HL-60/S4 treated with phorbol 12-myristate 13-acetate at 8.2 ng/mL for 4 days and 3 days (cell line): ENCODE data around the gene AMD1.
"Not testable (repeated sequence)": the region's sequence is repeated elsewhere in the genome, so short reads cannot be mapped to it uniquely, and the experiment has no call there.

Experiments used
- in situ Hi-C: fragments of 300-500 bp; cut with MboI; formaldehyde crosslinking; loops from 2 replicates; pipeline ENCODE4 v1.15.0; 2022; ENCODE audit warnings: low sequenced_read_pairs

Gene AMD1

DNA sequence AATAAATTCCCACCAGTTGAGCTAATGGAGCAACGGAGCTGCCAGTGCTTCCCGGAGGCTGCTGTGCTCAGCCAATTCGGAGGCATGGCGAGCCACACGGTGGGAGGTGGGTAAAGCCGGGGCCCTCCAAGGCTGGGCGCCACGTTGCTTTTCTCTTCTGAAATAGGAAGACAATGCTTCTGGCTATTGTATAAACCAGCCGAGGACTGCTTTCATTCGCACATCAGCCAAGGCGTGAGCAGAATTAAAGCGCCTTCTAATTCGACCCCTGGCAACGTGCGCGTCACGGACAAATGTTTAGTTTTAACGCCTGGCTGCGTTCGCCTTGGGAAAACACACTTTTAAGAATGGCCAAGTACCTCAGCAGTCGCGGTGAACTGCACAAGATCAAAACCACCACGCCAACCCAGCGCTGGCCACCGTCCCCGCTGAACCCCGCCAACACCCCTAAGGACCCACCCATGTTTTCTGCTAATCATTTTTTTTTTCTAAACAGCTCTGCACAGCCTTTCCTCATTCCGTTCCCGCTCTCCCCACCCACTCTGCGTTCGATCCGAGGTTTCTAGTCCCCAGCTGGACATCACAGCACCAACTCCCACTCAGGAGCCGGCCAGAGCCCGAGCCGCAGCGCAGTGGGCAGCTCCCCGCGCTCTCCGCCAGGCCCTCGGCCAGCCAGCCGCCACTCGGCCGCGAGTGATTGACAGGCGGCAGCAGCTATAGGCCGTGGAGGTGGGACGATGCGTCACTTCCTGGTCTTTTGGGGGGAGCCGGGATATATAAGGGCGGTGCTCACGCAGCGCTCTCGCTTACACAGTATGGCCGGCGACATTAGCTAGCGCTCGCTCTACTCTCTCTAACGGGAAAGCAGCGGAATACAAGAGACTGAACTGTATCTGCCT is at the start of gene AMD1:
Gene AMD1 (plus strand): TSS at position 805 of the 899 bp plus-strand sequence. CDS start 321 bp downstream, outside the sequence.
- in situ Hi-C loops = no loop called here

DNA sequence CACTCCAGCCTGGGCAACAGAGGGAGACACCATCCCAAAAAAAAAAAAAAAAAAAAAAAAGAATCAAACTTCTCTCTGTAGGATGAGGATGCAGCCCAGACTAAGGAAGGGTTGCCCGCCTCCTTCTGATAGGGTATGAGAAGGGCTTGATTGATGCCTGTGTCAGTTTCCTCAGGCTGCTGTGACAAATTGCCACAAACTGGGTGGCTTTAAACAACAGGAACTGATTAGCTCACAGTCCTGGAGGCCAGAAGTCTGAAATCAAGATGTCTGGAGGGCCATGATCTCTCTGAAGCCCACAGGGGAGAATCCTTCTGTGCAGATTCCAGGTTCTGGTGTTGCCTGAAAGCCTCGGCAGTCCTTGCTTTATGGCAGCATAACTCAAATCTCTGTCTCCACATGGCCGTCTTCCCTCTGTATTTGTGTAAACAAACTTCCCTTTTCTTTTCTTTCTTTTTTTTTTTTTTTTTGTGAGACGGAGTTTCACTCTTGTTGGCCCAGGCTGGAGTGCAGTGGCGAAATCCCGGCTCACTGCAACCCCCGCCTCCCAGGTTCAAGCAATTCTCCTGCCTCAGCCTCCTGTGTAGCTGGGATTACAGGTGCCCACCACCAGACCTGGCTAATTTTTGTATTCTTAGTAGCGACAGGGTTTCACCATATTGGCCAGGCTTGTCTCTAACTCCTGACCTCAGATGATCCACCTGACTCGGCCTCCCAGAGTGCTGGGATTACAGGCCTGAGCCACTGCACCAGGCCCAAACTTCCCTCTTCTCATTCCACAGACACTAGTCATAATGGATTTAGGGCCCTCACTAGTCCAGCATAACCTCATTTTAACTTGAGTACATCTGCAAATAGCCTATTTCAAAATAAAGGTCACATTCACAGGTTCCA is 48.1 kb upstream of the AMD1 start:
- in situ Hi-C loops = no loop called here

GRCh38 chr6:110828396-110828795 is 46.2 kb upstream of the AMD1 start:
- in situ Hi-C loops = no loop called here

GRCh38 chr6:110831405-110831804 is 43.2 kb upstream of the AMD1 start:
- in situ Hi-C loops = no loop called here

DNA sequence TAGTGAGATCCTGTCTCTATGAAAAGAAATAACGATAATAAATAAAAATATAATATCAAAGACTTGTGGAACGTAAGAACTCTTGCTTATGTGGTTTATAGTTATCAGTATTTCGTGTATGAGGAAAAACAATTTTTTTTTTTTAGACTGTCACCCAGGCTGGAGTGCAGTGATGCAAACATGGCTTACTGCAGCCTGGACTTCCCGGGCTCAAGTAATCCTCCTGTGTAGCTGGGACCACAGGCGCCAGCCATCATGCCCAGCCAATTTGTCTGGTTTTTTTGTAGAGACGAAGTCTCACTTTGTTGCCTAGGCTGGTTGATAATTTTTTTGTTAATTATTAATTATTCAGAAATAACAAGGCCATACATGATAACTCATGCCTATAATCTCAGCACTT is 40.8 kb upstream of the AMD1 start:
- in situ Hi-C loops = no loop called here

DNA sequence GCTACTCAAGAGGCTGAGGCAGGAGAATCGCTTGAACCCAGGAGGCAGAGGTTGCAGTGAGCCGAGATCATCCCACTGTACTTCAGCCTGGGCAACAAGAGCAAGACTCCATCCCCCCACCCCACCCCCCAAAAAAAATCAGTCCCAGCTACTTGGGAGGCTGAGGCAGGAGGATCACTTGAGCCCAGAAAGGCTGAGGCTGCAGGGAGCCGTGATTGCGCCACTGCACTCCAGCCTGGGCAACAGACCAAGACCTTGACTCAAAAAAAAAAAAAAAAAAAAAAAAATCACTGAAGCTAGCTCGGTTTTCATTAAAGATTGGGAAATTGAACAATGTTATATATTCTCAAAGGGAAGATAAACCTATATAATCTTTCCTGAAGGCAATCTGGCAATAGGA is 38.8 kb upstream of the AMD1 start:
- in situ Hi-C loops = not testable (repeated sequence)

DNA sequence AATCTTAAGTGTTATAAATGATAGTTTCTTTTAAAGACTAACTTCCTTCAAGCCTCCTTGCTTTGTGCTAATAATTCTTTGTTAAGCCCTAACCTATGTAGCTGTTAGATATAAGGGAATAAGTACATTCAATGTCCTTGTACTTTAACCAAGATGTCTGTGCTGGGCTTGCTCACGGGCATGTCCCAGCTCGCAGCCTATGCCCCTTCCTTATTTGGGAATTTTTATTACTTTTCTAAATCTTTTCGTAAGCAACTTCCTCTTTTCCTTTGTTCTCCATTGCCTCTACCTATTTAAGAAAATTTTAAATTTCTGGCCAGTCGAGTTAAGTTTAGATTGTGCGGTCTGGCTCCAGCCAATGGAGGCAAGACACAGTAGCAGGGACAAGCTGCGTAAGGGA is 33.3 kb upstream of the AMD1 start:
- in situ Hi-C loops = no loop called here

DNA sequence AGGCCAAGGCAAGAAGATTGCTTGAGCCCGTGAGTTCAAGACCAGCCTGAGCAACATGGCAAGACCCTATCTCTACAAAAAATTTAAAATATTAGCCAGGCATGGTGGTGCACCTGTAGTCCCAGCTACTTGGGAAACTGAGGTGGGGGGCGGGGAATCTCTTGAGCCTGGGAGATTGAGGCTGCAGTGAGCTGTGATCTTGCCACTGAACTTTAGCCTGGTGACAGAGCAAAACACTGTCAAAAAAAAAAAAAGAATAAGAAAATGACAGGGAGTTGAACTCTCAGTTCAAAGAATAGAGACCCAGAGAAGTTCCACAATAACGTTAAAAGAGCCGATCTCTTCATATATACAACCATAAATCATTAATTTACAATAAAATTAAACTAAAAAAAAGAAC is 24.8 kb upstream of the AMD1 start:
- in situ Hi-C loops = no loop called here

DNA sequence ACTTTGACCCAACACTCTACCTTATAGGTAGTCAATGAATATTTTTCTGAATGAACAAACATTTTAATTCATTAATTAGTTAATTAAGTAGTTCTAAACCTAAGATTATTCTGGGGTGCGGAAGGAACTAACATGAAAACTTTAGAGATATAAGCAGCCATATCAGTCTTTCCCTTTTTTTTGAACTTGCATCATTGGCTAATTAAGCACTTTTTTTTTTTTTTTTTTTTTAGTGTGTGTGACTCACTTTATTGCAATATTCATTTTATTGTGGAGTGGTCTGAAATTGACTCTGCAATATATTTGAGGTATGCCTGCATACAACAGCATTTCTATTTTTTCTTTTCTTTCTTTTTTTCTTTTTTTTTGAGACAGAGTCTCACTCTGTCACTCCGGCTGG is 21.8 kb upstream of the AMD1 start:
- in situ Hi-C loops = no loop called here

DNA sequence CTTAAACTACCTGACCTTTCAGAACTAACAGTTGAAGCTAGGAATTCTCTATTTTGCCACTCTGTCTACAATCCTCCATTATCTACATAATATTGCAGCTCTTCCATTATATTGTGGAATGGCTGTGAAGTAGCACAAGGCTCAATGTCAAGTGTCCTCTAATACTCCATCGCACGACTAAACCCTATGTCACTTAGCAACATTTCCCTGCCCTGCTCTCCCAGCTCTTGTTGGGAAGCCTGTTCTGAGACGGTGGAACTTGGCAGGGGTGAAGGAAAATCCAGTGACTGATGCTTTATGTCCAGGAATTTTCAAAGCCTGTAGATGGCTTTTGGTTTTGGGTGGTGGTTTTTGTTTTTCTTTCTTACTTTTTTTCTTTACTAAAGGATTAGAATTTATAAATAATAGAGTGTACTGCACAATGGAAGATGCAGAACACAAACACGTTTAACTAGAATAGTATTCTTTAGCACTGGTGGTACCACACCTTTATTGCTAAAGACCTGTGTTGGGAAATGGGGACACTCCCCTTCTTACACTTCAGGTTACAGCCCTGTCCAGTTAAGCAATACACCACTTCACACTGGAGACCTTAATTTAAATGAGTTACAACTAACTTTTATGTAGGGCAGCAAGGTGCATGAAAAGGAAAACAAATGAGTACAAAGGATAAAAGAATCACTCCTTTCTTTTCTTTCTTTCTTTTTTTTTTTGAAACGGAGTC is 20.7 kb upstream of the AMD1 start:
- in situ Hi-C loops = no loop called here

GRCh38 chr6:110856296-110856695 is 18.3 kb upstream of the AMD1 start:
- in situ Hi-C loops = no loop called here

DNA sequence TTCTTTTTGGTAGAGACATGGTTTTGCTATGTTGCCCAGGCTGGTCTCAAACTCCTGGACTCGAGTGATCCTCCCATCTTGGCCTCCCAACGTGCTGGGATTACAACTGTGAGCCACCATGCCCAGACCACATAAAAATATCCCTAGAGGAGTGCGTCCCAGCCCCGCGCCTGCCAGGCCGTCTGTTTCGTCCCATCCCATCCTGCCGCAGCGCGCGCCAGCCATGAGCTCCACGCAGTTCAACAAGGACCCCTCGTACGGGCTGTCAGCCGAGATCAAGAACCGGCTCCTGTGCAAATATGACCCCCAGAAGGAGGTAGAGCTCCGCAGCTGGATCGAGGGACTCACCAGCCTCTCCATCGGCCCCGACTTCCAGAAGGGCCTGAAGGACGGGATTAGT is 16.6 kb upstream of the AMD1 start:
- in situ Hi-C loops = no loop called here

DNA sequence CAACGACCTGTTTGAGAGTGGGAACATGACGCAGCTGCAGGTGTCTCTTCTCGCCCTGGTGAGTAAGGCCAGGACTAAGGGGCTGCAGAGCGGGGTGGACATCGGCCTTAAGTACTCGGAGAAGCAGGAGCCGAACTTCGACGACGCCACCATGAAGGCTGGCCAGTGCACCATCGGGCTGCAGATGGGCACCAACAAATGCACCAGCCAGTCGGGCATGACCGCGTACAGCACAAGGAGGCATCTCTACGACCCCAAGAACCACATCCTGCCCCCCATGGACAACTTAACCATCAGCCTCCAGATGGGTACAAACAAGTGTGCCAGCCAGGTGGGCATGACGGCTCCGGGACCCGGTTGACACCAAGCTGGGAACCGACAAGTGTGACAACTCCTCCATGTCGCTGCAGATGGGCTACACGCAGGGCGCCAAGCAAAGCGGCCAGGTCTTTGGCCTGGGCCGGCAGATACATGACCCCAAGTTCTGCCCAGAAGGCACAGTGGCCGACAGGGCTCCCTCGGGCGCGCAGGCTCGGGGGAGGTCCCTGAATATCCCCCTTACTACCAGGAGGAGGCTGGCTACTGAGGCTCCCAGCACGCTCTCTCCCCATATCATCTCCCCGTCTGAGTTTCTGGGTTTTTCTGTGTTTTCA is 15.9 kb upstream of the AMD1 start:
- in situ Hi-C loops = no loop called here

DNA sequence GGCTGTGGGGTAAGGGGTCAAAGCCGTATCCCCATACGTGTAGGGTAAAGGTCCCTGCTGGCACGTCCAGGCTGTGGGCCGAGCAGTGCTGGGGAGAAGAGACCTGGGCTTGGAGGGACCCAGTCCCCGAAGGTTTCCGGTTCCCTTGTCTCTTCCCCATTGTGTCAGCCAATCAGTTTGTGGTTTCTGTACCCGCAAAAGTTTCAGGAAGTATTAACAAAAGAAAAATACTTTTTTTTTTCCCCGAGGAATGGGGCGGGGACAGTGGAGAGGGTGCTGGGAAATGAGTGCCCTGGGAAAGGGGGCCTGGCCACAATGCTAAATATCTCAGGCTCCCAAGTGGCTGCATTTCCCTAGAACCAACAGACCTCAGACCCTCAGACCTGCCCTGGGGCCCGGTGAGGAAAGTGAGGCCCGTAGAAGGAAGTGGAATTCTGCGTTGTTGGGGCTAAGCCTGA is 15.2 kb upstream of the AMD1 start:
- in situ Hi-C loops = no loop called here

GRCh38 chr6:110864824-110865223 is 9.8 kb upstream of the AMD1 start:
- in situ Hi-C loops = no loop called here

GRCh38 chr6:110874880-110875547 is 429 bp downstream of the AMD1 start:
- in situ Hi-C loops = no loop called here

GRCh38 chr6:110875548-110876169 is 1.1 kb downstream of the AMD1 start:
- in situ Hi-C loops = no loop called here

- in situ Hi-C loops = no loop called here
Observed at GRCh38 chr6:110876170-110876773, 1.7 kb downstream of the AMD1 start.
